Medulla oblongata (tissue), 1 donor: Measurements from ENCODE around the gene ASTL.
"Not testable (repeated sequence)": the region's sequence is repeated elsewhere in the genome, so short reads cannot be mapped to it uniquely, and the experiment has no call there.

ENCODE experiments used
- DNase-seq: peaks from one replicate; pipeline ENCODE4 v3.0.0-alpha.2; 2015; ENCODE audit errors: extremely low spot score

Gene ASTL

DNA sequence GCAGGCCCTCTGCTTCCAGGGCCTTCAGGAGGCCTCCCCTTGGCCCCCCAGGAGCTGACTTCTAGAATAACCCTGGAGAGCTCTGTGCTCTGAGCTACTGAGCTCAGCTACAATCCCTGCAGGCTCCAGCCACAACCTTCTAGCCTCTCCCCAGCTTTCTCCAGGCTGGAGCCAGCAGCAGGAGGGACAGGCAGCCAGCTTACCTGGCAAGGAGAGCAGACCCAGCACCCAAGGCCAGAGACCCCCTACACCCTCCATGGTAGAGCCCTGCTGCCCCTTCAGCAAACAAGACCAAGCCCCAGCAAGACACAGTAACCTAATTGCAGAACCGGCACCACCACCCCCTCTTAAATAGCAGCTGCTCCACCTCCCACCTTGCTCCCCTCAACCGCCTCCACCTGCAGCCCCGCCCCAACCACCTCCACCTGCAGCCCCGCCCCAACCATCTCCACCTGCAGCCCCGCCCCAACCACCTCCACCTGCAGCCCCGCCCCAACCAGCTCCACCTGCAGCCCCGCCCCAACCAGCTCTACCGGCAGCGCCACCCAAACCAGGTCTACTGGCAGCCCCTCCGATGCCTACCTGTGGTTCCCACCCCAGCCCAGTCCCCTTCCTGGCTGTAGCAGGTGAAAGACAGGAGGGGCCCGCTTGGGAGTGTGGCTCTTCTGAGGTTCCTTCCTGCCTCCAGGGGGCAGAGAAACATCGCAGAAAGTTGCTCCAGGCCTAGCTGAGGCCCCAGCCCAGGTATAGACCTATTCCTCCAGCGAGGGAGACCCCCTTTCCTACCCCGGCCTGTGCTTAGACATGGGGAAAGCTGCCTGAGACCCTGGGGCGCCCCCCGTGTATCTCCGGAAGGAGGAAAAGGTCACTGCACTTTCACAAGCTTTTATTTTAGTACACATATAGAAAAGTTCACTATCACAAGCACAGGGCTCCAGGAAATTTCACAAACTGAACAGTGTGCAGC lies at the start of gene ASTL:
ASTL (minus strand) TSS at position 324 of the 967 bp plus-strand sequence; CDS start at position 258, 66 bp downstream.
- peak; percentile 48 for DNase-seq

DNA sequence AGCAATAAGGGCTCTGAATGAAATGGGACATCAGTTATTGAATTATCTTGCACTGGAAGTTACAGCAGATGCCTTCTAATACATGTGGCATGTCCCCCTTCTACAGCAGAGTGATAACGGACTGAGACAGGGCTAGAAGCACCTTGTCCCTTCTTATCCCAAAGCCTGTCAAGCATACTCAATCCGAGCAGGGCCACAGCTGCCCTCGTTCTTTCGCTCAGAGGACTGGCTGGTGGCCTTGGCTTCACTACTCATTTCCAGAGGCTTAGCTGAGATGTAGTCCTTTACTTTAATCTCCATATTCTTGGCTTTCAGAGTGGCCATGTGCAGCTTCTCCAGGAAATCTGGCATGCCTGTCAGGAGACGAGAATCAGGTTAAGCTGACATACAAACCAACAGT lies 48.3 kb upstream of the ASTL start:
- DNase-seq = no peak

DNA sequence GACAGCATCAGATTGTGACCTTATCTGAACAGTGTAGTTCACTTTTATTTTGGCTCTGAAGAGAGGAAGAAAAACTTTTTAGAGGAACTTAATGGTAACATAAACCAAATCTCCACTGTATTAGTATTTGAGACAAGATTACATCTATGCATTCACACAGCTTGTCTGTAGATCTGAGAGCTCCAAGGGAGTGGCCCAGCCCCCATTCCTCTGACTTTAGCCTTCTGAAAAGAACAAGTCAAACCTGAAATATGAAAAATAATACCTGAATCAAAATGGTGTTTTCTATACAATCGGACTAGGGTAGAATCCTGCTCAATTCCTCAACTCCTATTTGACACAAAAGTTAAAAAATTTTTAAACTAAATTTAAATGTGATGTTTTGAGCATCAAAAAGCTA lies 47.2 kb upstream of the ASTL start:
- DNase-seq = no peak

DNA sequence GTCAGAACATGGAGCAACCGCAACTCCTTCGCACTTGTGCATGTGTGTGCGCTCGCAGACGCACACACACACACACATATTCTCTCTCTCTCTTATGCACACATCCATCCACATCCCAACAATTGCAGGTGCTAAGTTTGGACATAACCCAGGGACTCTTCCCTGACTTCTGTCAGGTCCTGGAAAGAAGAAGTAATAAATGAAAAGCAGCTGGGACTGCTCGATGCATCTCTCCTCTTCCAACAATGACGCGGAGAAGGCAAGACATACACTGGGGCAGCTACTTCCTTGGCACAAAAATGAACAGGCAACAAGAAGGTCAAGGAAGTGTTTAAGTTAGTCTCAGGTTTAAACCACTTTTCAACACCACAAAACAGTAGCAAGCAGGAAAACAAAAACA lies 46.7 kb upstream of the ASTL start:
- DNase-seq = no peak

DNA sequence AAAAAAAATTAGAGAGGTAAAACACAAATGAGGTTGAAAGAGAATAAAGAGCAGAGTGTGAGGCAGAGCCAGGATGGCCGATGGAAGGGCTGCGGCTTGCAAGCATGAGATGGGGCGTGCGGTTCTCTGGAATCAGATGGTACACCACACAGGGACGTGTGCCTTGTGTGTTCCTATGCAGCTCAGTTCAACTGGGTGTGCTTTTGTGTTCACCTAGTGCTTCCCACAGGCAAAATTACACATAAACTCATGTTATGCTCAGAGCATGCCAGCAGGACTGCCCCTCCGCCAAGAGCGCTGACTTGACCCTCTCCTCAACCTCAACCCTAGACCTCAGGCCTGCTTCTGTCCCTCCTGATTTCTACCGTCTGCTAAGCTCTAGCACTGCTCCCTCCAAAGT lies 45.9 kb upstream of the ASTL start:
- no peak for DNase-seq

DNA sequence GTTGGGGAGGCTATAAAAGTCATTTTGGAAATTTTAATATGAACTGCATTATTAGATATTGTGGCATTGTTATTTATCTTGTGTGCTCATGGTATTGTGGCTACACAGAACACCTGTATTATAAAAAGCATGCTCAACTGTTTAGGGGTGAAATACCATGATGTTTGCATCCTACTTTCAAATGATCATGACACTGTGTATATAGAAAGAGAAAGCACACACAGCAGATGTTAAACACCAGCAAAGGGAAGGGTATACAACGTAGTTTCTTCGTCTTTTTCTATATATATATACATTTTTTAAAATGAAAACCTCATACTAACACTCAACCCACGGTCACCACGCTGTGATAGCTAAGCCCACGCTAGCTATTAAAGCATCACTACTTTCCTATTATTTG lies 43.2 kb upstream of the ASTL start:
- DNase-seq = no peak

GRCh38 chr2:96180521-96180920 lies 42.2 kb upstream of the ASTL start:
- no peak for DNase-seq

- DNase-seq = no peak
Observed at GRCh38 chr2:96180002-96180401, 41.7 kb upstream of the ASTL start.

DNA sequence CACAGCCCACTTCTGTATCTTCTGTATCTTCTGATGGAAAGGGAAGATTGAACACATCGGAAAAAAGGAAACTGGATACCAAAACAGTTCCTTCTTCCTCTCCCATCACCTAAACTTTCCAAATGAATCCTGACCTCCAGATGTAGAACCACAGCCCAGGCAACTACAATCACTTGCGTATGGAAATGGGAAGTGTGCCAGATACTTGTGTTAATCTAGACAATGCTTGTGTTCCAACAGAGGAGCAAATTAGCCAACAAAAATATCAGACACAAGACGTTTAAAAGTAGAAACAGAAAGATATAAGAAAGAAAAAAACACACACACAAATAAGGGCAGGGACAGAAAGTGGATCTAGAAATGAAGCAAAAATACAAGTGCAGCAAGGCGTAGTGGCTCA lies 38.4 kb upstream of the ASTL start:
- DNase-seq = no peak

- DNase-seq = no peak
Observed at GRCh38 chr2:96175951-96176350, 37.6 kb upstream of the ASTL start.

DNA sequence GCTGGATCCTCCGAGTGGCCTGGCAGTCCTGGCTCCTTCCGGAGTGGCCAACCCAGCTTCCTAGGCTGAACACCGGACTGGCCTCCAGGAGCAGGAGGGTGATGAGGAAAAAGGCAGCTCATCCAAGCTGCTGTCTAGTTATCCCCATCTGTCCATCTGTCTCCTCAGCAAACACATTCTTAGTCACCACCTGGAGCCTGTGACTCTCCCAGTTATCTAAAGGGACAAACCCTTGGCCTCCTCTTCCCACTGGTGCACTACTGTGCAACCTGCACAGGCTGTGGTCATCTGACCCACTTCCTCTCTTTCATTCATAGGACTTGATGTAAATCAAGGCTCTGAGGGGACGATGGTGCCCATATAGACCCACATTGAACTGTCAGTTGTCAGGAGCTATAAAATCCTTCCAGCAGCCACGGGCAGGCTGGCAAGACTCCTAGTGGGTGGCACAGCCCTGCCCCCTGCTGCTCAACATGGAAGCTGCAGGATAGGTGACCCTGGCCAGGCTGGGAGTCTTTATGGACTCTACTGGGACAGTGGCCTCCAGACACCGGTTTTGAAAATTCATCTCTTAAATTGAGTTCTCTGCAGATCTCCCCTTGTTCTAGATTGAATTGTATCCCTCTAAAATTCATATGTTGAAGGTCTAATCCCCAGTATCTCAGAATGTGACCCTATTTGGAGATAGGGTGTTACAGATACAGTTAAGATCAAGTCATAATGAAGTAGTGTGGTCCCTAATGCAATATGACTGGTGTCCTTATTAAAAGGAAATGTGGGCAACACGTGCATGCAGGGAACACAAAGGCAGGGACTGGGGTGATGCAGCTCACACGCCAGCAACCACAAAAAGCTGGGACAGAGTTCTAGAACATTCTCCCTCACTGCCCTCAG lies 36.2 kb upstream of the ASTL start:
- peak; percentile 88 for DNase-seq

DNA sequence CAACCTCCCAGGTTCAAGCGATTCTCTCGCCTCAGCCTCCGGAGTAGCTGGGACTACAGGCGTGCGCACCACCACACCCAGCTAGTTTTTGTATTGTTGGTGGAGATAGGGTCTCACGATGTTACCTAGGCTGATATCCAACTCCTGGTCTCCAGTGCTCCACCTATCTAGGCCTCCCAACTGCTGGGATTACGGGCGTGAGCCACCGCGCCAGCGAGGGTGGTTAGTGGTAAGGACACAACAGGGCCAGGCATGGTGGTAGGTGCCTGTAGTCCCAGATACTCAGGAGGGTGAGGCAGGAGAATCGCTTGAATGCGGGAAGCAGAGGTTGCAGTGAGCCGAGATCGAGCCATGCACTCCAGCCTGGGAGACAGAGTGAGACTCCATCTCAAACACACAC lies 33.5 kb upstream of the ASTL start:
- DNase-seq = no peak

DNA sequence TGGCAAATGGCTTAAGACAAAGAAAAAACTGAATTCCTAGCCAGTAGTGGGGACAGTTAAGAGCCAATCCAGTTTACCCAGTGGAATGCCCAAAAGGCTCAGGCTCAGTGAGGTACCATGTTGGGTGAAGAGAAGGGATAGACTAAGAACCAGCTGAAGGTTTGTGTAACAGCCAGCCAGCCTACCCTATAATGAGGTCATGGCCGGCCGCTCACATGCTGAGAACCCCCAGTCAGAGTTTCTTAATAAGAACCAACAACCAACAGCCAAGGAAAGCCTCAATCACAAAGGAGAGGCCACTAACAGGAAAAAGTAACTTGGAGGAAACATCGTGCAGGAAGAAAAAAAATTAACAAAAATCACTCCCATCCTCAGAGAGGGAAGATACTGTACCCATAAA lies 32.3 kb upstream of the ASTL start:
- DNase-seq = no peak

DNA sequence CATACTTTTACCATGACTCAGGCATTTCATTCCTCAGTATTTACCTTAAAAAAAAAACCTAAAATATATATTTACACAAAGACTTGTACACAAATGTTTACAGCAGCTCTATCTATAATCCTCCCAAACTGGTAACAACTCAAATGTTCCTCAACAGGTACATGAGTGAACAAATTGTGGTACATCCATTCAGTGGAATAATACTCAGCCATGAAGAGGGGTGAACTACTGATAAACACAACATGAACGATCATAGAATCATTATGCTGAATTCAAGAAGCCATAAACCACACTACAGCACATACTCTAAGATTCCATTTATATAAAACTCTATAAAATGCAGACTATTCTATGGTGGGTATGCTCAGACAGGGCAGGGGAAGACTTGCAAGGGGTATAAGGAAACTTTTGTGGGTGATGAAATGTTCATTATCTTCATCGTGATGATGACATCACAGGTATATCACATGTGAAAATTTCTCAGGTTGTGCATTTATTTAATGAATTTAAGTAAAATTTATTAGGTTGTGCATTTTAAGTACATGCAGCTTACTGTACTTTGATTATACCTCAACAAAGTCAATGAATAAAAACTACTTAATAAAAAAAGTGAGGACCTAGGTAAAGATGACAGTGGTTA lies 31.7 kb upstream of the ASTL start:
- DNase-seq = no peak

DNA sequence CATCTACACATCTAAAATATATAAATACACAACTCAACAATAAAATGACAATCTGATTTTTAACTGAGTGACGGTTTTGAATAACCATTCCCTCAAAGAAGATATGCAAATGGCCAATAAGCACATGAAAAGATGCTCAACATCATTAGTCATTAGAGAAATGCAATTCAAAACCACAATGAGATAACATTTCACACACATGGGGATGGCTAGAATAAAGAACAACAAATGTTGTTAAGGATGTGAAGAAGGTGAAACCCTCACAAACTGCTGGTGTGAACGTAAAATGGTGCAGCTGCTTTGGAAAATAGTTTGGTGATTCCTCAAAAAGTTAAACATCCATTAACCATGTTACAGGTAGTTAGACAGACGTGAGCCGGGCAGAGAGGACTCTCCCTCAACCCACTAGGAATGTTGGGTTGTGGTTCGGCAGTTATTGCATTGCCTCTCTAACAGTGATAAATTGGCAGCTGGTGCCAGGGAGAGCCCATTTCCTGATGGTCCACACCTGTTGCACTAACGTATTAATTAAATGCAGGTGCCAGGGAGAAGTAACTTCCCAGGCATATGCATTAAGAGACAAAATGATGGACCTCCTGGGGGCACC lies 29.2 kb upstream of the ASTL start:
- DNase-seq = no peak

DNA sequence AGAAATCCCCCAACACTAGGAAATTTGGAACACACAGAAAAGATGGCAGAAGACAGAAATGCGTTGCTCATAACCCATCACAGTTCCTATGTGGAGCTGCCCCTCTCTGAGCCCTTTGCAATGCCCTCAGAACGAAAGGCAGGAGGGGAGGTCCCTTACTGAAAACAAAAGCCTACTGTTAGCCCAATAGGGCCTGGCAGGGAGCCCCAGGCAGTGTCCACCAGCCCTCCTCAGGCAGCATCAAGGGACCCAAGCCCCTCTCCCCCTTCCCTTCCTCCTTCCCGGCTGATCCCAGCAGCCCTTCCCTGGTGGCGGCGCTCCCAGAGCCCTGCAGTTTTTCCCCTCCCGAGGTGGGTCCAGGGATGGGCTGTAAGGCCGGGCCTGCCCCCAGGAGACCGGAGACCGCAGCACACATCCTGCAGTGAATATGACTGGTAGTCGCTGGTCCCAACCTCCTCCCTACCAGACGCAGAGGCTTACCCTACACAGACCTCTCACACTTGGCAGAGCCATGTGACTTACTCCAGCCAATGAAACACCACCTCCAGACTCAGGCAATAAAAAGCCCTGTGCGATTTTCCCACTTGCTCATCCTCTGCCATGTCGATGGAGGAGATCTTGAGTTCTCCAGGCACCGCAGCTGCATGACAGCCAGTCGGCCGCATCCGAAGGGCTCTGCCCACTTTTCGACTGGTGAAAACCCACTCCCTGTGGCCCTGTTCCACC lies 26.3 kb upstream of the ASTL start:
- peak; percentile 77 for DNase-seq

GRCh38 chr2:96163768-96164429 lies 25.6 kb upstream of the ASTL start:
- no peak for DNase-seq

- no peak for DNase-seq
Observed at GRCh38 chr2:96163415-96163767, 25.1 kb upstream of the ASTL start.

GRCh38 chr2:96161898-96162297 lies 23.6 kb upstream of the ASTL start:
- no peak for DNase-seq

DNA sequence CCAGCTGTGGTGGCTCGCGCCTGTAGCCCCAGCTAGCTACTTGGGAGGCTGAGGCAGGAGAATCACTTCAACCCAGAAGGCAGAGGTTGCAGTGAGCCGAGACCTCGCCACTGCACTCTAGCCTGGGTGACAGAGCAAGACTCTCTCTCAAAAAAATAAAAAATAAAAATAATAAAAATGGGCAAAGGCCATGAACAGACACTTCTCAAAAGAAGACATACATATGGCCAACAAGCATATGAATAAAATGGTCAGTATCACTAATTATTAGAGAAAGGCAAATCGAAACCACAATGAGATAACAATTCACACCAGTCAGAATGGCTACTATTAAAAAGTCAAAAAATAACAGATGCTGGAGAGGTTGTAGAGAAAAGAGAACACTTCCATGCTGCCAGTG lies 22.1 kb upstream of the ASTL start:
- DNase-seq = not testable (repeated sequence)
